HL-60 (cell line): Measurements from ENCODE around the gene COL4A2.

ENCODE experiments used
- DNase-seq, 2 experiments: peaks; one replicate each; pipeline ENCODE4 v3.0.0-alpha.2; 2010 to 2020; ENCODE audit warnings: low read depth in 1 of 2, low spot score in 1 of 2
- H3K27ac ChIP-seq: fragments of 250-450 bp; sonication (Bioruptor Pico); replicated peaks from 2 replicates; pipeline ENCODE4 v1.5.1; 2020; ENCODE audit warnings: mild to moderate bottlenecking, moderate library complexity
- H3K27me3 ChIP-seq: fragments of 250-450 bp; sonication (Bioruptor Pico); 2 replicates; pipeline ENCODE4 v1.5.1; 2021; ENCODE audit warnings: mild to moderate bottlenecking, moderate library complexity; ENCODE audit not compliant: insufficient read depth, poor library complexity, severe bottlenecking
- H3K4me3 ChIP-seq: replicated peaks from 2 replicates; pipeline ENCODE4 v1.5.1; 2011; ENCODE audit warnings: mild to moderate bottlenecking, control low read depth, low read length; ENCODE audit not compliant: insufficient read depth
- GABPA ChIP-seq: IDR thresholded peaks from 2 replicates; pipeline ENCODE4 v1.6.1; 2012; ENCODE audit warnings: low read depth
- POLR2AphosphoS5 ChIP-seq: IDR thresholded peaks from 2 replicates; pipeline ENCODE4 v1.6.1; 2012; ENCODE audit warnings: low read depth
- SPI1 ChIP-seq: IDR thresholded peaks from 2 replicates; pipeline ENCODE4 v1.6.1; 2012; ENCODE audit warnings: low read depth, mild to moderate bottlenecking, borderline replicate concordance
- TF ChIP-seq, protein P1 (sequence below): IDR thresholded peaks from 2 replicates; pipeline ENCODE4 v1.6.1; 2012; ENCODE audit warnings: low read depth; ENCODE audit not compliant: insufficient replicate concordance
- TF ChIP-seq, protein P2 (sequence below): IDR thresholded peaks from one replicate; pipeline ENCODE4 v1.5.1; 2011; ENCODE audit warnings: low read length, control low read depth, inconsistent platforms; ENCODE audit not compliant: insufficient read depth

Gene COL4A2

DNA sequence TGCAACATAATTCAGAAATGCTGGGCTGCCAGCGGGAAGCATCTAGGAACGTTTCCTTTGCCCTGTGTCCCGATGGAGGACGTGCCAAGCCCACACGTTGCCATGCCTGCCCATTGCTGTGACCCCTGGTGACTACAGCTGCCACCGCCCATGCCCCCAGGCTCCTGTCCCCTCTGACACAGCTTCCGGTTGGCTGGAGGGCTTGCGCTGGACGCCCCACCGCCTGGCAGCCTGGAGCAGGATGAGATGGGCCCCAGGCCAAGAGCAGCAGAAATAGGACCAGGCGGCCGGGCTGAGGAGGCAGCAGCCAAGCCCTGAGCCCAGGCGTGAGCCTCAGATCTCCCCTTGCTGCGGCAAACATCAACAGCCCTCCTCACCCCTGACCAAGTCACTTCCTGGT, 125.9 kb downstream of the COL4A2 start:
- Histone ChIP-seq H3K4me3 (no peak overlapping the region), H3K27me3 (peaks cover 24% of the 10 kb centered on the region), H3K27ac (no peak overlapping the region)
- DNase-seq = no peak
- TF ChIP-seq SPI1 (no peak), POLR2AphosphoS5 (no peak), GABPA (no peak)
- TF ChIP-seq, protein P1, sequence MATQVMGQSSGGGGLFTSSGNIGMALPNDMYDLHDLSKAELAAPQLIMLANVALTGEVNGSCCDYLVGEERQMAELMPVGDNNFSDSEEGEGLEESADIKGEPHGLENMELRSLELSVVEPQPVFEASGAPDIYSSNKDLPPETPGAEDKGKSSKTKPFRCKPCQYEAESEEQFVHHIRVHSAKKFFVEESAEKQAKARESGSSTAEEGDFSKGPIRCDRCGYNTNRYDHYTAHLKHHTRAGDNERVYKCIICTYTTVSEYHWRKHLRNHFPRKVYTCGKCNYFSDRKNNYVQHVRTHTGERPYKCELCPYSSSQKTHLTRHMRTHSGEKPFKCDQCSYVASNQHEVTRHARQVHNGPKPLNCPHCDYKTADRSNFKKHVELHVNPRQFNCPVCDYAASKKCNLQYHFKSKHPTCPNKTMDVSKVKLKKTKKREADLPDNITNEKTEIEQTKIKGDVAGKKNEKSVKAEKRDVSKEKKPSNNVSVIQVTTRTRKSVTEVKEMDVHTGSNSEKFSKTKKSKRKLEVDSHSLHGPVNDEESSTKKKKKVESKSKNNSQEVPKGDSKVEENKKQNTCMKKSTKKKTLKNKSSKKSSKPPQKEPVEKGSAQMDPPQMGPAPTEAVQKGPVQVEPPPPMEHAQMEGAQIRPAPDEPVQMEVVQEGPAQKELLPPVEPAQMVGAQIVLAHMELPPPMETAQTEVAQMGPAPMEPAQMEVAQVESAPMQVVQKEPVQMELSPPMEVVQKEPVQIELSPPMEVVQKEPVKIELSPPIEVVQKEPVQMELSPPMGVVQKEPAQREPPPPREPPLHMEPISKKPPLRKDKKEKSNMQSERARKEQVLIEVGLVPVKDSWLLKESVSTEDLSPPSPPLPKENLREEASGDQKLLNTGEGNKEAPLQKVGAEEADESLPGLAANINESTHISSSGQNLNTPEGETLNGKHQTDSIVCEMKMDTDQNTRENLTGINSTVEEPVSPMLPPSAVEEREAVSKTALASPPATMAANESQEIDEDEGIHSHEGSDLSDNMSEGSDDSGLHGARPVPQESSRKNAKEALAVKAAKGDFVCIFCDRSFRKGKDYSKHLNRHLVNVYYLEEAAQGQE = no peak
- TF ChIP-seq, protein P2, sequence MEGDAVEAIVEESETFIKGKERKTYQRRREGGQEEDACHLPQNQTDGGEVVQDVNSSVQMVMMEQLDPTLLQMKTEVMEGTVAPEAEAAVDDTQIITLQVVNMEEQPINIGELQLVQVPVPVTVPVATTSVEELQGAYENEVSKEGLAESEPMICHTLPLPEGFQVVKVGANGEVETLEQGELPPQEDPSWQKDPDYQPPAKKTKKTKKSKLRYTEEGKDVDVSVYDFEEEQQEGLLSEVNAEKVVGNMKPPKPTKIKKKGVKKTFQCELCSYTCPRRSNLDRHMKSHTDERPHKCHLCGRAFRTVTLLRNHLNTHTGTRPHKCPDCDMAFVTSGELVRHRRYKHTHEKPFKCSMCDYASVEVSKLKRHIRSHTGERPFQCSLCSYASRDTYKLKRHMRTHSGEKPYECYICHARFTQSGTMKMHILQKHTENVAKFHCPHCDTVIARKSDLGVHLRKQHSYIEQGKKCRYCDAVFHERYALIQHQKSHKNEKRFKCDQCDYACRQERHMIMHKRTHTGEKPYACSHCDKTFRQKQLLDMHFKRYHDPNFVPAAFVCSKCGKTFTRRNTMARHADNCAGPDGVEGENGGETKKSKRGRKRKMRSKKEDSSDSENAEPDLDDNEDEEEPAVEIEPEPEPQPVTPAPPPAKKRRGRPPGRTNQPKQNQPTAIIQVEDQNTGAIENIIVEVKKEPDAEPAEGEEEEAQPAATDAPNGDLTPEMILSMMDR = no peak

DNA sequence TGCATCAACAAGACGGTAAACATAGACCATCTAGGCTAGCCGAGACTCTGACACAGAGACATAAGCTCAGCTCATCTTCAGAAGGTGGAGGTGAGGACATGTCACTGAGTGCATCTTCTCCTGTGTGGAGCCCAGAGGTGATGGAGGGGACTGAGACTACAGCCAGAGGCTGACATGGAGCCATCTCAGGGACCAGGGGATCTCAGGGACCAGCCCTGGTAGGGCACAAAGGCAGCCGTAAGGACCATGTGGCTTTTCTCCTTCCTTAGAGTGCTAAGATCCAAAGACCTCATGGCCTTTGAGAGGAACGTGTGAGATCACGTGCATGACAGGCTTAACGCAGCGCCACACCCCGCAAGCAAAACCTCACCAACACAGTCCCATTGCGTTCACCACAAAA, 127.5 kb downstream of the COL4A2 start:
- DNase-seq = no peak
- Histone ChIP-seq H3K4me3 (no peak overlapping the region), H3K27me3 (peaks cover 24% of the 10 kb centered on the region), H3K27ac (no peak overlapping the region)
- TF ChIP-seq, protein P2 = no peak
- no peak for TF ChIP-seq GABPA
- TF ChIP-seq, protein P1 = no peak

DNA sequence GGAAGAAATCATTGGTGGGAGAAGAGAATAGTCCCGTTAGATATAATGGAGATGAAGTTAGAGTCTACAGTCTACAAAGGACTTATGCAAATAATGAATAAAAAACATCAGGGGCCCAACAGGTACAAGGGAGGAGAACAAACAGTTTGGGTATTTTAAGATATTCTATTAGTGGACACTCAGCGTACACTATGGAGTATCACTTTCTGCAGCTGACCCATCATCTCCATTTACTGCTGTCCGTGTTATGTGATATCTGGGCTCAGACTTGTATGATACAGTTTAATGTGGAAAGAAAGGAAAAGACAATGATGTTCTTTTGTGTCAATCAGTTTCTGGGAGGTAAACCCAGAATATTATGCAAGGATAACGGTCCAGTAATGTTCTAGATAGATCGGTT, 128.2 kb downstream of the COL4A2 start:
- H3K4me3 ChIP-seq = no peak overlapping the region
- peaks cover 24% of the 10 kb centered on the region for H3K27me3 ChIP-seq
- TF ChIP-seq SPI1 (no peak), GABPA (no peak), POLR2AphosphoS5 (no peak)
- TF ChIP-seq, protein P2 = no peak
- TF ChIP-seq, protein P1 = no peak
- no peak overlapping the region for H3K27ac ChIP-seq
- DNase-seq = no peak
